Activated CD4-positive, CD25-positive, alpha-beta regulatory T cell treated with anti-CD3 and anti-CD28 coated beads, Interleukin-2, amount 50 U/mL, for 72 hours (primary cell): ENCODE data around the gene DENND2C.

ENCODE experiments used
- DNase-seq: peaks from one replicate; pipeline ENCODE4 v3.0.0; 2021

The DENND2C gene

GRCh38 chr1:114669562-114670082 lies at the start of gene DENND2C:
DENND2C (minus strand) TSS chr1:114670049; CDS start chr1:114625984, 44,065 bp downstream.
- peak; percentile 84 for DNase-seq

- DNase-seq, result no peak
Observed at GRCh38 chr1:114719424-114719787, 49.6 kb upstream of the DENND2C start.

GRCh38 chr1:114718661-114719423 lies 49.0 kb upstream of the DENND2C start:
- no peak for DNase-seq

GRCh38 chr1:114716304-114717170 lies 46.7 kb upstream of the DENND2C start, which contains the start of gene NRAS:
NRAS (minus strand) TSS chr1:114716771; CDS start chr1:114716160, 611 bp downstream.
- DNase-seq, result peak; percentile 95

GRCh38 chr1:114715952-114716303 lies 46.1 kb upstream of the DENND2C start:
- DNase-seq, result no peak

- no peak for DNase-seq
Observed at GRCh38 chr1:114712977-114713376, 43.1 kb upstream of the DENND2C start.

GRCh38 chr1:114710360-114710759 lies 40.5 kb upstream of the DENND2C start:
- no peak for DNase-seq

GRCh38 chr1:114707604-114708003 lies 37.8 kb upstream of the DENND2C start:
- DNase-seq, result no peak

- DNase-seq, result no peak
Observed at GRCh38 chr1:114703242-114703641, 33.4 kb upstream of the DENND2C start.

- DNase-seq, result no peak
Observed at GRCh38 chr1:114702737-114703136, 32.9 kb upstream of the DENND2C start.

GRCh38 chr1:114701931-114702330 lies 32.1 kb upstream of the DENND2C start:
- no peak for DNase-seq

GRCh38 chr1:114700036-114700600 lies 30.3 kb upstream of the DENND2C start:
- DNase-seq, result no peak

- DNase-seq, result no peak
Observed at GRCh38 chr1:114696810-114697209, 27.0 kb upstream of the DENND2C start.

GRCh38 chr1:114695430-114696058 lies 25.7 kb upstream of the DENND2C start, which contains the start of gene AMPD1:
AMPD1 (minus strand) TSS chr1:114695546; CDS start chr1:114695471, 75 bp downstream.
- no peak for DNase-seq

- no peak for DNase-seq
Observed at GRCh38 chr1:114694540-114695310, 24.9 kb upstream of the DENND2C start.

GRCh38 chr1:114692947-114693346 lies 23.1 kb upstream of the DENND2C start:
- no peak for DNase-seq

- DNase-seq, result no peak
Observed at GRCh38 chr1:114691061-114691460, 21.2 kb upstream of the DENND2C start.

GRCh38 chr1:114690148-114690547 lies 20.3 kb upstream of the DENND2C start:
- DNase-seq, result no peak

- no peak for DNase-seq
Observed at GRCh38 chr1:114688526-114688925, 18.7 kb upstream of the DENND2C start.

GRCh38 chr1:114685851-114686250 lies 16.0 kb upstream of the DENND2C start:
- DNase-seq, result no peak

- DNase-seq, result no peak
Observed at GRCh38 chr1:114677691-114678090, 7.8 kb upstream of the DENND2C start.

GRCh38 chr1:114676115-114676514 lies 6.3 kb upstream of the DENND2C start:
- no peak for DNase-seq
